Motor neuron (in vitro differentiated cells): ENCODE results near the gene CDHR3. TPM values are rescaled to one million over a fixed set of nuclear protein-coding genes. Genes with fewer than 3 reads are reported as not detected.
"Not testable (repeated sequence)": the region's sequence is repeated elsewhere in the genome, so short reads cannot be mapped to it uniquely, and the experiment has no call there.

Source experiments
- ATAC-seq, 8 experiments: fragments of 200-7000 bp; cut with Tn5 transposase; replicated peaks in 6 of 8; 2 replicates each; pipeline ENCODE4 v1.8.0; 2021; ENCODE audit warnings: mild to moderate bottlenecking in 8 of 8, moderate library complexity in 8 of 8
- H3K27ac ChIP-seq, 2 donors: fragments of 250-450 bp; sonication (Bioruptor Pico); 2 replicates each; pipeline ENCODE4 v1.9.0; 2021; ENCODE audit warnings: antibody characterized with exemption in 2 of 2, mild to moderate bottlenecking in 2 of 2, moderate library complexity in 1 of 2
- H3K4me1 ChIP-seq, 2 donors: fragments of 250-450 bp; sonication (Bioruptor Pico); replicated peaks in 1 of 2; 2 replicates each; pipeline ENCODE4 v1.6.1; 2021; ENCODE audit warnings: antibody characterized with exemption in 2 of 2, mild to moderate bottlenecking in 2 of 2, moderate library complexity in 1 of 2
- H3K4me3 ChIP-seq, 5 donors: fragments of 250-450 bp; sonication (Bioruptor Pico); 2 replicates each; pipeline ENCODE4 v1.9.0; 2021; ENCODE audit warnings: antibody characterized with exemption in 5 of 5, mild to moderate bottlenecking in 5 of 5, moderate library complexity in 4 of 5
- WGBS, 10 experiments: fragments of 450-650 bp; shearing (Covaris generic); methylation state at CpG; one replicate each; pipeline ENCODE4 v1.0.0; 2022; 5-methylcytosine and 5-hydroxymethylcytosine counted together
- in situ Hi-C, 9 experiments: fragments of 400-800 bp; cut with MboI; loops; one replicate each; pipeline ENCODE4 v1.15.0; 2021; ENCODE audit warnings: low sequenced_read_pairs in 9 of 9, low pct_unique_long_range_greater_than_20kb in 2 of 9; ENCODE audit not compliant: unreplicated experiment in 9 of 9
- total RNA-seq, 8 experiments: library from RNA; unstranded; fragments of 300-600 nt; gene quantifications; 2 replicates each; pipeline versions ENCODE4 v1.2.3 to v1.2.4, GENCODE V29; 2022

Gene CDHR3
- total RNA-seq, 8 experiments from 2014 or later = 0.56 to 31.6 (median 5.8) TPM

GRCh38 chr7:105975770-105976417 is 12.8 kb downstream of the CDHR3 start:
- no peak overlapping the region for H3K4me3 ChIP-seq
- peak in 2 of 8 experiments; percentile 44 to 83 for ATAC-seq
- in situ Hi-C loops = no loop called here
- WGBS, 10 experiments = 70 to 100% (median 82%) methylated on average over 1 to 7 of the region's 8 CpGs; no CpG with 5 or more reads in 2 of the 10 experiments
- peaks cover 6 to 8% of the 10 kb centered on the region in 2 donors for H3K4me1 ChIP-seq
- no peak overlapping the region for H3K27ac ChIP-seq

- ATAC-seq = no peak
Measured at GRCh38 chr7:105976868-105977267, 13.8 kb downstream of the CDHR3 start.

GRCh38 chr7:105978035-105978434 is 15.0 kb downstream of the CDHR3 start:
- H3K4me3 ChIP-seq = no peak overlapping the region
- no peak overlapping the region for H3K27ac ChIP-seq
- H3K4me1 ChIP-seq = peaks cover 0 to 2% of the 10 kb centered on the region in 2 donors
- 60 to 100% (median 89%) methylated on average over 1 to 3 of the region's 3 CpGs; no CpG with 5 or more reads in 4 of the 10 experiments for WGBS, 10 experiments
- in situ Hi-C loops = no loop called here
- no peak for ATAC-seq

More at GRCh38 chr7:105976868-105977267, 13.8 kb downstream of the CDHR3 start:
- Histone ChIP-seq H3K4me3 (no peak overlapping the region), H3K4me1 (peaks cover under 1 to 3% of the 10 kb centered on the region in 2 donors), H3K27ac (no peak overlapping the region)
- 21 to 100% (median 80%) methylated on average over 1 to 4 of the region's 4 CpGs; no CpG with 5 or more reads in 1 of the 10 experiments for WGBS, 10 experiments
- in situ Hi-C loops = no loop called here

GRCh38 chr7:105978974-105979373 is 15.9 kb downstream of the CDHR3 start:
- no peak for ATAC-seq

GRCh38 chr7:105979405-105979804 is 16.3 kb downstream of the CDHR3 start:
- ATAC-seq = no peak
- Histone ChIP-seq H3K27ac (no peak overlapping the region), H3K4me1 (peaks cover 0 to 2% of the 10 kb centered on the region in 2 donors), H3K4me3 (no peak overlapping the region)
- WGBS, 10 experiments = 70 to 100% (median 90%) methylated on average over 1 to 2 of the region's 2 CpGs; no CpG with 5 or more reads in 3 of the 10 experiments
- in situ Hi-C loops = no loop called here

More at GRCh38 chr7:105978974-105979373, 15.9 kb downstream of the CDHR3 start:
- in situ Hi-C loops = no loop called here
- WGBS, 10 experiments = 25 to 100% (median 90%) methylated on average over 1 to 2 of the region's 2 CpGs; no CpG with 5 or more reads in 3 of the 10 experiments
- H3K4me3 ChIP-seq = no peak overlapping the region
- H3K4me1 ChIP-seq = peaks cover 0 to 2% of the 10 kb centered on the region in 2 donors
- no peak overlapping the region for H3K27ac ChIP-seq

- H3K27ac ChIP-seq = no peak overlapping the region
- peak in 6 of 8 experiments; percentile 31 to 92 (median 55) for ATAC-seq
- 38 to 91% (median 53%) methylated on average over 1 to 3 of the region's 3 CpGs; no CpG with 5 or more reads in 2 of the 10 experiments for WGBS, 10 experiments
- no peak overlapping the region for H3K4me3 ChIP-seq
- in situ Hi-C loops = no loop called here
- peaks cover 2 to 7% of the 10 kb centered on the region in 2 donors for H3K4me1 ChIP-seq
Measured at GRCh38 chr7:105980645-105981396, 17.8 kb downstream of the CDHR3 start.

GRCh38 chr7:105982388-105982787 is 19.3 kb downstream of the CDHR3 start:
- no peak overlapping the region for H3K4me3 ChIP-seq
- H3K4me1 ChIP-seq = peaks cover 2 to 7% of the 10 kb centered on the region in 2 donors
- H3K27ac ChIP-seq = no peak overlapping the region
- no CpG with 5 or more reads among the region's 2 CpGs for WGBS, 10 experiments
- no peak for ATAC-seq
- in situ Hi-C loops = no loop called here

GRCh38 chr7:105984808-105985207 is 21.7 kb downstream of the CDHR3 start:
- H3K4me3 ChIP-seq, H3K27ac ChIP-seq, in situ Hi-C loops, ATAC-seq: not testable (repeated sequence)
- peaks cover 13 to 18% of the 10 kb centered on the region in 2 donors for H3K4me1 ChIP-seq
- whole genome bisulfite sequencing, 10 experiments = 73 to 100% (median 97%) methylated on average over 1 to 6 of the region's 6 CpGs; no CpG with 5 or more reads in 1 of the 10 experiments

- Histone ChIP-seq H3K4me1 (peaks cover 17 to 22% of the 10 kb centered on the region in 2 donors), H3K27ac (no peak overlapping the region), H3K4me3 (no peak overlapping the region)
- in situ Hi-C loops = no loop called here
- peak in 2 of 8 experiments; percentile 40 to 76 for ATAC-seq
- WGBS, 10 experiments = 34 to 67% (median 52%) methylated on average over 1 to 4 of the region's 4 CpGs; no CpG with 5 or more reads in 1 of the 10 experiments
Measured at GRCh38 chr7:105985229-105985628, 22.2 kb downstream of the CDHR3 start.

GRCh38 chr7:105985672-105986215 is 22.7 kb downstream of the CDHR3 start:
- 17 to 73% (median 66%) methylated on average over 1 to 2 of the region's 2 CpGs; no CpG with 5 or more reads in 6 of the 10 experiments for WGBS, 10 experiments
- in situ Hi-C loops = no loop called here
- peak in 3 of 8 experiments; percentile 10 to 73 (median 44) for ATAC-seq
- Histone ChIP-seq H3K4me3 (no peak overlapping the region), H3K4me1 (peaks cover 22 to 27% of the 10 kb centered on the region in 2 donors), H3K27ac (no peak overlapping the region)

- Histone ChIP-seq H3K4me3 (no peak overlapping the region), H3K27ac (no peak overlapping the region), H3K4me1 (peaks cover 27 to 35% of the 10 kb centered on the region in 2 donors)
- WGBS, 10 experiments = 67 to 100% (median 88%) methylated on average over 1 to 2 of the region's 2 CpGs; no CpG with 5 or more reads in 3 of the 10 experiments
- ATAC-seq = no peak
- in situ Hi-C loops = no loop called here
Measured at GRCh38 chr7:105987046-105987445, 24.0 kb downstream of the CDHR3 start.

GRCh38 chr7:105988276-105988675 is 25.2 kb downstream of the CDHR3 start:
- H3K27ac ChIP-seq = no peak overlapping the region
- peak in 1 of 8 experiments; percentile 51 for ATAC-seq
- WGBS, 10 experiments = 8 to 100% (median 57%) methylated on average over 1 to 3 of the region's 3 CpGs; no CpG with 5 or more reads in 3 of the 10 experiments
- in situ Hi-C loops = no loop called here
- H3K4me1 ChIP-seq = peaks cover 26 to 35% of the 10 kb centered on the region in 2 donors
- H3K4me3 ChIP-seq = no peak overlapping the region

GRCh38 chr7:105989191-105989590 is 26.1 kb downstream of the CDHR3 start:
- in situ Hi-C loops = no loop called here
- 0 to 56% (median 0%) methylated on average over 1 to 2 of the region's 2 CpGs; no CpG with 5 or more reads in 7 of the 10 experiments for WGBS, 10 experiments
- peak overlapping the region in 1 of 2 donors; percentile 5 for H3K27ac ChIP-seq
- ATAC-seq = no peak
- H3K4me1 ChIP-seq = peaks cover 26 to 35% of the 10 kb centered on the region in 2 donors
- no peak overlapping the region for H3K4me3 ChIP-seq
